Glutamatergic neuron (in vitro differentiated cells): Measurements from ENCODE around the gene MTF2. TPM values are rescaled to one million over a fixed set of nuclear protein-coding genes. Genes with fewer than 3 reads are reported as not detected.
"Not testable (repeated sequence)": the region's sequence is repeated elsewhere in the genome, so short reads cannot be mapped to it uniquely, and the experiment has no call there.

Experiments used
- DNase-seq: peaks from one replicate; pipeline ENCODE4 v3.0.0; 2022
- H3K27ac Mint-ChIP-seq: one replicate; pipeline ENCODE4 v1.8.0; 2020; ENCODE audit warnings: mild to moderate bottlenecking, mixed read lengths, inconsistent platforms; ENCODE audit not compliant: unreplicated experiment
- H3K27me3 Mint-ChIP-seq: one replicate; pipeline ENCODE4 v1.8.0; 2020; ENCODE audit warnings: mild to moderate bottlenecking, moderate library complexity, mixed read lengths, inconsistent platforms; ENCODE audit not compliant: unreplicated experiment
- H3K36me3 Mint-ChIP-seq: one replicate; pipeline ENCODE4 v1.8.0; 2020; ENCODE audit warnings: mild to moderate bottlenecking, mixed read lengths, inconsistent platforms; ENCODE audit not compliant: unreplicated experiment
- H3K4me1 Mint-ChIP-seq: one replicate; pipeline ENCODE4 v1.8.0; 2020; ENCODE audit warnings: mild to moderate bottlenecking, low read depth, mixed read lengths, inconsistent platforms; ENCODE audit not compliant: unreplicated experiment
- H3K4me3 Mint-ChIP-seq: one replicate; pipeline ENCODE4 v1.8.0; 2020; ENCODE audit warnings: mild to moderate bottlenecking, mixed read lengths, inconsistent platforms; ENCODE audit not compliant: unreplicated experiment
- H3K9me3 Mint-ChIP-seq: one replicate; pipeline ENCODE4 v1.8.0; 2020; ENCODE audit warnings: mild to moderate bottlenecking, moderate library complexity, mixed read lengths, inconsistent platforms; ENCODE audit not compliant: unreplicated experiment
- CTCF ChIP-seq: fragments of 200-600 bp; sonication (generic); IDR thresholded peaks from one replicate; pipeline ENCODE4 v1.5.0; 2021; ENCODE audit not compliant: partially characterized antibody, unreplicated experiment
- total RNA-seq: library from RNA; stranded (reverse); fragmentation: NEBNext Ultra II Directional; extraction: Animal tissue kit (Norgen Biotek cat#: 25700); gene quantifications from one replicate; pipeline ENCODE4 v1.2.1, GENCODE V29; 2021; ENCODE audit not compliant: unreplicated experiment

MTF2 gene
- total RNA-seq, 1 donor from 2014 or later = 129 TPM

- Mint-ChIP-seq H3K36me3 (no peaks in the 10 kb centered on the region), H3K4me3 (no peak overlapping the region), H3K27me3 (no peaks in the 10 kb centered on the region), H3K4me1 (no peaks in the 10 kb centered on the region), H3K9me3 (peaks cover 2% of the 10 kb centered on the region), H3K27ac (no peak overlapping the region)
- DNase-seq = no peak
- TF ChIP-seq CTCF = no peak
Measured at GRCh38 chr1:93151474-93151873, 72.4 kb downstream of the MTF2 start.

GRCh38 chr1:93152835-93153234 is 73.8 kb downstream of the MTF2 start:
- peaks cover 2% of the 10 kb centered on the region for H3K9me3 Mint-ChIP-seq
- no peak for DNase-seq
- H3K4me1 Mint-ChIP-seq = no peaks in the 10 kb centered on the region
- no peak for TF ChIP-seq CTCF
- H3K27me3 Mint-ChIP-seq = no peaks in the 10 kb centered on the region
- H3K27ac Mint-ChIP-seq = no peak overlapping the region
- H3K4me3 Mint-ChIP-seq = no peak overlapping the region
- no peaks in the 10 kb centered on the region for H3K36me3 Mint-ChIP-seq

DNA sequence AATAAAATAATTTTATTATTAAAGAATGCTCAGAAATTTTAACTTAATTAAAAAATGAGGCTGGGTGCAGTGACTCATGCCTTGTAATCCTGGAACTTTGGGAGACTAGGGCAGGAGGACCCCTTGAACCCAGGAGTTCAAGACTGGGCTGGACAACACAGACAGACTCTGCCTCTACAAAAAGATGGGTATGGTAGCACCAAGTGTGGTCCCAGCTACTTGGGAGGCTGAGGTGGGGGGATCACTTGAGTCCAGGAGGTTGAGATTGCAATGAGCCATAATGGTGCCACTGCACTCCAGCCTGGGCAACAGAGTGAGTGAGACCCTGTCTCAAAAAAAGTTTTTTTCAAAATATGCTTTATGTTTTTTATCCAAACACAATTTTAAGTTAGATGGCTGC is 75.8 kb downstream of the MTF2 start:
- Mint-ChIP-seq H3K36me3 (no peaks in the 10 kb centered on the region), H3K9me3 (peaks cover 2% of the 10 kb centered on the region), H3K4me1 (peaks cover 4% of the 10 kb centered on the region), H3K27me3 (no peaks in the 10 kb centered on the region), H3K4me3 (no peak overlapping the region), H3K27ac (no peak overlapping the region)
- no peak for DNase-seq
- no peak for TF ChIP-seq CTCF

GRCh38 chr1:93155335-93155734 is 76.3 kb downstream of the MTF2 start:
- Mint-ChIP-seq H3K36me3 (no peaks in the 10 kb centered on the region), H3K4me3 (no peak overlapping the region), H3K27me3 (no peaks in the 10 kb centered on the region), H3K9me3 (peaks cover 2% of the 10 kb centered on the region), H3K4me1 (peaks cover 4% of the 10 kb centered on the region), H3K27ac (no peak overlapping the region)
- no peak for DNase-seq
- TF ChIP-seq CTCF = no peak

DNA sequence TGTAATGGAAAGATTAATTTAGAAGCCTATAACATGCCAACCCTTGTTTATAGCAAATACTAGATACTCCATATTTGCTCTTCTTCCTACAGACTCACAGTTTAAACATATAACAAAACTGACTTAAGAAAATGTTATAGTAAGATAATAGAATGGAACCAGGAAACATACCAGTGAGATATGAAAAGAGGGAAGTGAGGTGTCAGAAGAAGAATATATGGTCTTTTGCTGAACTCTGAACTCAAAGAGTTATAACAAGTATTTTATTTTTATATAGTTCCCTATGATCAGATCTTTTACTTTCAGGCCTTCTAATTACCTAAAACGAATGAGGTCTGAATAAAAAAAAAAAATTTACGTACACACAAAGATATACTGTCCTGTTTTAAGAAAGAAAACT is 80.3 kb downstream of the MTF2 start:
- no peaks in the 10 kb centered on the region for H3K36me3 Mint-ChIP-seq

DNA sequence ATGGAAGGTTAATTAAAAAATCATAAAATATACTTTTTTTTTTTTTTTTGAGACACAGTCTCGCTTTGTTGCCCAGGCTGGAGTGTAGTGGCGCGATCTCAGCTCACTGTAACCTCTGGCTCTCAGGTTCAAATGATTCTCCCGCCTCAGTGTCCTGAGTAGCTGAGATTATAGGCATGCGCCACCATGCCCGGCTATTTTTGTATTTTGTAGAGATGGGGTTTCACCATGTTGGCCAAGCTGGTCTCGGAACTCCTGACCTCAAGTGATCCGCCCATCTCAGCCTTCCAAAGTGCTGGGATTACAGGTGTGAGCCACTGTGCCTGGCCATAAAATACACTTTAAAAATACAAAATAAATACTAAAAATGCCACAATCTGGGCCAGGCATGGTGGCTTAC is 84.2 kb downstream of the MTF2 start:
- H3K36me3 Mint-ChIP-seq = peaks cover 16% of the 10 kb centered on the region
- H3K4me1 Mint-ChIP-seq, H3K27me3 Mint-ChIP-seq, H3K4me3 Mint-ChIP-seq, DNase-seq, H3K27ac Mint-ChIP-seq, H3K9me3 Mint-ChIP-seq: not testable (repeated sequence)

More for the DNA sequence above, 80.3 kb downstream of the MTF2 start:
- Mint-ChIP-seq H3K4me3 (no peak overlapping the region), H3K4me1 (peaks cover 9% of the 10 kb centered on the region), H3K27me3 (no peaks in the 10 kb centered on the region), H3K9me3 (peaks cover 2% of the 10 kb centered on the region), H3K27ac (no peak overlapping the region)
- DNase-seq = no peak
- TF ChIP-seq CTCF = no peak
